GM19438 (cell line): Measurements from ENCODE around the gene HSPA1A.
"Not testable (repeated sequence)": the region's sequence is repeated elsewhere in the genome, so short reads cannot be mapped to it uniquely, and the experiment has no call there.

Experiments used
- ATAC-seq: cut with Tn5 transposase; IDR thresholded peaks from one replicate; pipeline ENCODE4 v1.9.1; 2021; ENCODE audit warnings: low read depth; ENCODE audit not compliant: unreplicated experiment

HSPA1A gene

DNA sequence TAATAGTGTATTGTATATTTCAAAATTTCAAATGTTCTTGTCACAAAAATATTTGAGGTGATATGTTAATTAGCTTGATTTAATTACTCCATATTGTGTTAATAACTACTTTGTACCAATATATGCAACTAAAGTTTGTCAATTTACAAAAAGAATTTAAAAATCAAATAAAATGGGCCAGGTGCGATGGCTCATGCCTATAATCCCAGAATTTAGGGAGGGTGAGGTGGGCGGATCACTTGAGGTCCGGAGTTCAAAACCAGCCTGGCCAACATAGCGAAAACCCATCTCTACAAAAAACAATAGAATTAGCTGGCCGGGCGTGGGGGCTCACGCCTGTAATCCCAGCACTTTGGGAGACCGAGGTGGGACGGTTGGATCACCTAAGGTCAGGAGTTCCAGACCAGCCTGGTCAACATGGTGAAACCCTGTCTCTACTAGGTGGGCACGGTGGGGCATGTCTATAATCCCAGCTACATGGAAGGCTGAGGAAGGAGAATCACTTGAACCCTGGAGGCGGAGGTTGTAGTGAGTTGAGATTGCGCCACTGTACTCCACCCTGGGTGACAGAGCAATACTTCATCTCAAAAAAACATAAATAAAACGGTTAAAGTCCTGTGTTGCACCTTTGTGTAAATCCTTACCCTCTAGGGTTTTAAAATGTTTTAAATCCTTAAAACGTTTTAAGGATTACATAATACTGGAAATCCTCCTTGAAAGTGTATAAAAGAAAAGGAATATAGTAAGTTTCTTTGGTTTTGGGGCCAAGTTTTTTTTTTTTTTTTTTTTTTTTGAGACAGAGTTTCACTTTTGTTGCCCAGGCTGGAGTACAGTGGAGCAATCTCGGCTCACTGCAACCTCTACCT lies 16.2 kb downstream of the HSPA1A start:
- ATAC-seq, result no peak

DNA sequence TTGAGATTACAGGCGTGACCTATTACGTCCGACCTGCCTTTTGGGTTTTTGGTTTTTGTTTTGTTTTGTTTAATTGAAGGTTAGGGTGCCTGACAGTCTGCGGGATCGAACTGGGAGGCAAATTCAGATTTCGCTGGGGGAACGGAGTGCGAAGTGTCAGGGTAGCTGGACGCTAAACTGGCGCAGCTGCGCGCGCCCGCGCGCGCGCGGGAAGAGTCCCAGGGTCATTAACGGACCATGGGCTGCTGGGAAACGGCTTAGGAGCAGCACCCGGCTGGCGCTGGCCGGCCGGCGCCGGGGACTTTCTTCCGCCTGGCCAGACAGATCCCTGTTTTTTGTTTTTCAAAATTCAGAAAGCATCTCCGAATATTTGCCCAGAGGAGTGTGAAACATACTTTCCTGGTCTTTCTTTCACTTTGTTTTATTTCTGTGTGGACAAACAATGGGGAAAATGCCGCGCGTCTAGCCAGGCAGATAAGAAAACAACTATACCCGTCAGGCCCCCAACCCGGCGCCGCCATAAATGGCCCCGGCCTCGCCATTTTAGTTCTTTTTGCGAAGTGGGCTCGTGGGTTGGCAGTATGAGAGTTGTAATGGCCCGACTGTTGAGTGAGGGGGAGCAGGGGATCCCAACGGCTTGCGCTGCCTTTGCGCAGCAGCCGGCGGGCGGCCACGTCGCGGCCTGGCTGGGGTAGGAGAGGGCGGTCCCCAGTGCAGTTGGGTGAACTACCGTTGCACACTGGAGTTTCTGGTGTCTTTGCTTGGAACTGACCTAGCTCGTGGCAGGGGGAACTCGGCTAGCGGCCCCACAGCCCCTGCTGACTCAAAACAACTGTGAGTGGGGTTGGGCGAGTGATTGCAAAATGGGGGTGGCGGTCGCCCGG lies 19.3 kb downstream of the HSPA1A start:
- ATAC-seq, result no peak

DNA sequence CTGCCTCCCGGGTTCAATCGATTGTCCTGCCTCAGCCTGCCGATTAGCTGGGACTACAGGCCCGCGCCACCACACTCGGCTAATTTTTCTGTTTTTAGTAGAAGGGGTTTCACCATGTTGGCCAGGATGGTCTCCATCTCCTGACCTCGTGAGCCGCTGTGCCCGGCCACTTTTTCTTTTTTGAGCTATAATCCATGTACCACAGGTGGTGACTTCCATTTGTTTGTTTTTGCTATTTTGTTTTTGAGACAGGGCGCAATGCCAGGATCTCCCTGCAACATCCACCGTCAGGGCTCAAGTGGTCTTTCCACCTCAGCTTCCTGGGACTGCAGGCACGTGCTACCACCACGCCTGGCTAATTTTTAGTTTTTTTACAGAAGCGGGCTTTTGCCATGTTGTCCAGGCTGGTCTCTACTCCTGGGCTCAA lies 20.7 kb downstream of the HSPA1A start:
- ATAC-seq, result no peak

DNA sequence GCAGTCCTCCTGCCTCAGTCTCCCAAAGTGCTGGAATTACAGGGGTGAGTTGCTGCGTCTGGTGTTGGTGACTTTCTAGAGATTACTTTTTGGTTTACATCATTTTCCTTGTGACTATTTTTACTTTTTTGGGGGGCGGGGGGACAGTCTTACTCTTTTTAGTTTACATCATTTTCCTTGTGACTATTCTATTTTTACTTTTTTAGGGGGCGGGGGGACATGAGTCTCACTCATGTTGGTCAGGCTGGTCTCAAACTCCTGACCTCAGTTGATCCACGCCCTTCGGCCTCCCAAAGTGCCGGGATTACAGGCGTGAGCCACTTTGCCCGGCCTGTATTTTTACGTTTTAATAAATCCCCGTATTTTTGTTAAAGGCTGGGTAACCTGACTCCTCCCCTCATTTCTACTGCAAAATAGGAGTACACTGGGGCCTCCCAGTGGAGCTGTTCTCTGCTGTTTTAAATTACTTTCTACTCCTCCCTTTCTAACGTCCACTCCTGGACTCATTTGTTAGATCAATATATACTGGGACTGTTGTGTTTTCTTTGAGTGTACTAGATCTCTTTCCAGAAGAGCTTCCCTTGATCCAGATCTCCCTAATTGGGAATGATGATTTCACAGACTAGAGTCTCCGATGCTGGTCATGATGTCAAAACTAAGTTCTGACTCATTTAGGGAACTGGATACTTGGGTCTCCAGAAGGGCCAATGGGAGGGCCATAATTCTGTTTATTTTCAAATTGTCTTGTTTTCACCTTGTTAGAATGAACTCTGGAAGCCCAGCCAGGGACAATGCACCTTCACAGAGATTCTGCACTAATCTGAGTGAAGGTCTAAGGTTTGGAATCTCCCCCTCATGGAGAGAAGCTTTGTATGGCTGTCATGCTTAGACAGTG lies 21.4 kb downstream of the HSPA1A start:
- ATAC-seq, result no peak

DNA sequence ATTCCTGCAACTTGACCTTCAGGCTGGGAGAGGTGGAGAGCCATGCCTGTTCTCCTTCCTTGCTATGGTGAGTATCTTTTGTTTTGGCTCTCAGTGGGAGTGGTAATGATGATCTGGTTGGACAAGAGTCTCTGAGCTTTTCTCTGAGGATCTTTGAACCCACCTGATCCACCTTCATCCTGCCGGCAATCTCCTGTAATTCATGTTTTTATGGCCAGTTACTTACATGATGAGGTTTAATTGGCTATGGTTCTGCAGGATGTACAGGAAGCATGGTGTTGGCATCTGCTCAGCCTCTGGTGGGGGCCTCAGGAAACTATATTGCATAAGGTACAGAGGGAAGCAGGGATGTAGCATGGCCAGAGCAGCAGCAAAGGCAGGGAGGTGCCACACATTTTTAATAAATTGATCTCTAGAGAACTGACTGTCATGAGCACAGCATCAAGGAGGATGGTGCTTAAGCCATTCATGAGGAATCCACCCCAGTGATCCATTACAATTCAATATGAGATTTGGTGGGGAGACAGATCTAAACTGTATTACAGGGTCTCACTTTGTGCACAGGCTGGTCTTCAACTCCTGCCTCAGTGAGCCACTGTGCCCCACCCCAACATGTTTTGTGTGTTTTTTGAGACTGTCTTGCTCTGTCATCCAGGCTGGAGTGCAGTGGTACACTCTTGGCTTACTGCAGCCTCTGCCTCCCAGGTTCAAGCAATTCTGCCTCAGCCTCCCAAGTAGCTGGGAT lies 22.2 kb downstream of the HSPA1A start:
- no peak for ATAC-seq

DNA sequence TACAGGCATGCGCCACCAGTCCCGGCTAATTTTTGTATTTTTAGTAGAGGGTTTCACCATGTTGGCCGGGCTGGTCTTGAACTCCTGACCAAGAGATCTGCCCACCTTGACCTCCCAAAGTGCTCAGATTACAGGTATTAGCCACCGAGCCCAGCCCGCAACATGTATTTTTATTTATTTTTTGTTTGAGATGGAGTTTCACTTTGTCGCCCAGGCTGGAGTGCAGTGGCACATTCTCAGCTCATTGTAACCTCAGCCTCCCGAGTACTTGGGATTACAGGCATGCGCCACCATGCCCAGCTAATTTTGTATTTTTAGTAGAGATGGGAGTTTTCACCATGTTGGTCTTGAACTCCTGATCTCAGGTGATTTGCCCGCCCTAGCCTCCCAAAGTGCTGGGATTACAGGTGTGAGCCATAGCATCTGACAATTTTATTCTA lies 22.8 kb downstream of the HSPA1A start:
- ATAC-seq, result not testable (repeated sequence)

DNA sequence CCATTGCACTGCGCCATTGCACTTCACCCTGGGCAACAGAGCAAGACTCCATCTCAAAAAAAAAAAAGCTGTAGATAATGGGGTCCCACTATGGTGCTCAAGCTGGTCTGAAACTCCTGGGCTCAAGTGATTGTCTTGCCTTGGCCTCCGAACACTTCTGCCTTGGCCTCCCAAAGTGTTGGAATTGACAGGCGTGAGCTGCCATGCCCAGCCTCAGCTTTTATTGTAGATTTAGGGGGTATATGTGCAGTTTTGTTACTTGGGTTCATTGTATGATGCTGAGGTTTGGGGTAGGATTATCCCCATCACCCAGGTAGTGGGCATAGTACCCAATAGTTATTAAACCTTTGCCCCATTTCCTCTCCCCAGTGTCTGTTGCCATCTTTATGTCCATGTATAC lies 23.6 kb downstream of the HSPA1A start:
- ATAC-seq, result no peak

DNA sequence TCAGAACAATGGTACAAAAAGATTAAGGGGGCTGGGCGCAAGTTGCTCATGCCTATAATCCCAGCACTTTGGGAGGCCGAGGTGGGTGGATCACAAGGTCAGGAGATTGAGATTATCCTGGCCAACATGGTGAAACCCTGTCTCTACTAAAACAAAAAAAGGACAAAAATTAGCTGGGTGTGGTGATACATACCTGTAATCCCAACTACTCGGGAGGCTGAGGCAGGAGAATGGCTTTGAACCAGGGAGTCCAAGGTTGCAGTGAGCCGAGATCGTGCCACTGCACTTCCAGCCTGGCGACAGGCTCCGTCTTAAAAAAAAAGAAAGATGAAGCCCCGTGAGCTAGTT lies 24.4 kb downstream of the HSPA1A start:
- not testable (repeated sequence) for ATAC-seq

DNA sequence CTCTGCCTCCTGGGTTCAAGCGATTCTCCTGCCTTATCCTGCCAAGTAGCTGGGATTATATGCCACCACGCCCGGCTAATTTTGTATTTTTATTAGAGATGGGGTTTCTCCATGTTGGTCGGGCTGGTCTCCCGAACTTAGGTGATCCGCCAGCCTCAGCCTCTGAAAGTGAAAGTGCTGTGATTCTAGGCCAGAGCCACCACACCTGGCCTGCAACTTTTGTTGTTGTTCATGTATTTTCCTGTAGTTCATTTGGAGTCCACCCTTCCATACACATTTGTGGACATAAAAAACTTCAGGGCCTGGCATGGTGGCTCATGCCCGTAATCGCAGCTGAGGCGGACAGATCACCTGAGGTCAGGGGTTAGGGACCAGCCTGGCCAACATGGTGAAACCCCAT lies 26.7 kb downstream of the HSPA1A start:
- no peak for ATAC-seq

DNA sequence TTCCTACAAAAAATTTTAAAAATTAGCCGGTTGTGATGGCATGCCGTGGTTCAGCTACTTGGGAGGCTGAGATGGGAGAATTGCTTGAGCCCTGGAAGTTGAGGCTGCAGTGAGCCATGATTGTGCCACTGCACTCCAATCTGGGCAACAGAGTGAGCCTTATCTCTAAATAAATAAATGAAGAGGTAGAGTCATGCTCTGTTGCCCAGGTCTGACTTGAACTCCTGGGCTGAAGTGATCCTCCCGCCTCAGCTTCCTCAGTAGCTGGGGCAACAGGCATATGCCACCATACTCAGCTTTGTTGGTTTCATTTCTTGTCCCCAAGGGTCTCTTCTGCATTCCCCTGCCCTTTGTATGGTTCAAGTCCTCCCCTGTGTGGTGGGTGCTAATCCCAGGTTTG lies 29.2 kb downstream of the HSPA1A start:
- ATAC-seq, result no peak

DNA sequence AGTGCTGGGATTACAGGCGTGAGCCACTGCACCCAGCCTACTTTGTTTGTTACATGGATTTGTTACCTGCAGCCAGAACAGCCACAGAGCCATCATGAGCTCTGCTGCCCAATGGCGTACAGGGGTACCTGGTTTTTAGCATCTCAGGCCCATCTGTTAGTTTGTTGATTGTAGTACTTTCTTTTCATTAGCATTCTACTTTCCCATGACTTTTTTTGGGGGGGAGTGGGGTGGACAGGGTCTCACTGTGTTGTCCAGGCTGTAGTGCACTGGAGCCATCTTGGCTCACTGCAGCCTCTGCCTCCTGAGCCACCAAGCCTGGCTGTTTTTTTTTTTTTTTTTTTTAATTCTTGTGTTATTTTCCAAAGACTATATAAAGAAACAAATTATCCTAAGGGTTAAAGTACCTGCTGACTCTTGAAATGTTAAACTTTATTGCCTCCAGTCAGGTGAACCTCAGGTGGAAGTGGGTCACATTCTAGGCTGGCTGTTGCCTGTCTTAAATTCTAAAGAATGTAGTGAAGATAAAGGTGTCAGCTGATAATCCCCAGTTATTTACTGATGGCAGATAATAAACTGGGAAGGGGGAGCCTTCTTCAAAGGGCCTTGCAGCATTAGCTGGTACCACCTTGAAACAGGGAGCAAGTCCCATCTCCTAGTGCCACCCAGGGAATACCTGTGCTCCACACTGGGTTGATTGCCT lies 32.1 kb downstream of the HSPA1A start:
- no peak for ATAC-seq

DNA sequence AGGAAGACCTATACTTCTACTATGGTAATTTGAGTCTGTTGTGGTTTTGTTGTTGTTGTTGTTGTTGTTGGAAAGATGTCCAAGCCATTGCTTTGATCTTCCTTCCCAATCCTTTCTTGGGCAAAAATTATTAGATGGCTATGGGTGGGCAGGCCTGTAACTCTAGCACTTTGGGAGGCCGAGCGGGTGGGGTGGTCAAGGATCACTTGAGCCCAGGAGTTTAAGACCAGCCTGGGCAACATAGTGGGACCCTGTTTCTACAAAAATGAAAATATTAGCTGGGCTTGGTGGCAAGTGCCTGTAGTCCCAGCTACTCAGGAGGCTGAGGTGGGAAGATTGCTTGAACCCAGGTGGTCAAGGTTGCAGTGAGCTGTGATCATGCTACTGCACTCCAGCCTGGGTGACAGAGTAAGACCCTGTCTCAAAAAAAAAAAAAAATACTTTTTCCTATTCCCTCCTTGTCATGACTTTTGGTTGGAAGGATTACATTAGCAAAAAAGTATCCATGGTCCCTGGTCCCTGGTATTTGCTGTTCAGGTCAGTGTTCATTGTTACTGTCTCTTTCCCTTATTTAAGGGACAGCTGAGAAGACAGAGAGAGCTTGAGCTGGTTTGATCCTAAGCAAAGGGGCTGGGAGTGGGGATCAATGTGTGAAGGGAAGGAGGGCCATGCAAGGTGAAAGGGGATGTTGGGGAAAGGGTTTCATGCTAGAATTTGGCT lies 35.6 kb downstream of the HSPA1A start:
- no peak for ATAC-seq

DNA sequence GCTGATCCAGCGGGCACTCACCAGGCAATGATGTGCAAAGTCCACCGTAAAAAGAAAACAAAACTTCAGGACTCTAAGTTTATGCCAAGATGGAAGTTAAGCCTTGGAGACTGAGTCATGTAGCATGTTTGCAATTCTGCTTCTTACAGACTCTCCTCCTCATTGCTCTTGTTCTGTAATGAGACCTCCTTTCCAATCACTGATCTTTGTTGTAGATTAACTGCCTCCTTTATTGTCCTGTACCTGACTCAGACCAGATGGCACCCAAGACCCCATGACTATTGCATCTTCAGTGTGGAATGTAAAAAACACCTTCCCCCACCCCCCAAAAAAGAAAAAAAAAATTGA lies 36.1 kb downstream of the HSPA1A start:
- ATAC-seq, result no peak

DNA sequence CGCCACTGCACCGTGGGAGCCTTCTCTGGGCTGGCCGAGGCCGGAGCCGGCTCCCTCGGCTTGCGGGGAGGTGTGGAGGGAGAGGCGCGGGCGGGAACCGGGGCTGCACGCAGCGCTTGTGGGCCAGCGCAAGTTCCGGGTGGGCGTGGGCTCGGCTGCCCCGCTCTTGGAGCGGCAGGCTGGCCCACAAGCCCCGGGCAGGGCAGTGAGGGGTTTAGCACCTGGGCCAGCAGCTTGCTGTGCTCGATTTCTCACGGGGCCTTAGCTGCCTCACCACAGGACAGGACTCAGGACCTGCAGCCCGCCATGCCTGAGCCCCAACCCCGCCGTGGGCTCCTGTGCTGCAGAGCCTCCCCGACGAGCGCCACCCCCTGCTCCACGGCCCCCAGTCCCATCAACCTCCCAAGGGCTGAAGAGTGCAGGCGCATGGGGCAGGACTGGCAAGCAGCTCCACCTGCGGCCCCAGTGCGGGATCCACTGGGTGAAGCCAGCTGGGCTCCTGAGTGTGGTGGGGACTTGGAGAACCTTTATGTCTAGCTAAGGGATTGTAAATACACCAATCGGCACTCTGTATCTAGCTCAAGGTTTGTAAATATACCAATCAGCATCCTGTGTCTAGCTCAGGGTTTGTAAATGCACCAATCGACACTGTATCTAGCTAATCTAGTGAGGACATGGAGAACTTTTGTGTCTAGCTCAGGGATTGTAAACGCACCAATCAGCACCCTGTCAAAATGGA lies 36.8 kb downstream of the HSPA1A start:
- ATAC-seq, result not testable (repeated sequence)

DNA sequence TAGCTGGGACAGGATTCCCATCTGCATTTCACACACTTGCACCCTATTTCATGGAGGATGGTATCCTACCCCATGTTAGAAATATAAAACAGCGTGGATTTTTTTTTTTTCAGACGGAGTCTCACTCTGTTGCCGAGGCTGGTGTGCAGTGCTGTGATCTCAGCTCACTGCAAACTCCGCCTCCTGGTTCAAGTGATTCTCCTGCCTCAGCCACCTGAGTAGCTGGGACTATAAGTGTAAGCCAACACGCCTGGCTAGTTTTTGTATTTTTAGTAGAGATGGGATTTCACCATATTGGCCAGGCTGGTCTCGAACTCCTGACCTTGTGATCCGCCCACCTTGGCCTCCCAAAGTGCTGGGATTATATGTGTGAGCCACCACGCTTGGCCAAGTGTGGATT lies 42.4 kb downstream of the HSPA1A start:
- ATAC-seq, result not testable (repeated sequence)

DNA sequence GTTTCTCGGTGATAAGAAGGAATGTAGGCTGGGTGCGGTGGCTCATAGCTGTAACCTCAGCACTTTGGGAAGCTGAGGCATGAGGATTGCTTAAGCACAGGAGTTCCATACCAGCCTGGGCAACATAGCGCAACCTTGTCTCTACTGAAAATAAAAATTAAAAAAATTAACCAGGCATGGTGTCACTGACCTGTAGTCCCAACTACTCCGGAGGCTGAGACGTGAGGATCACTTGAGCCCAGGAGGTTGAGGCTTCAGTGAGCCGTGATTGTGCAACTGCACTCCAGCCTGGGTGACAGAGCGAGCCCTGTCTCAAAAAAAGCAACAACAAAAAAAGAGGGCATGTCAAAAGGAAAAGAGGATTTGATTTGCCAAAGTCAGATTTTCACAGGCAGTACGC lies 43.4 kb downstream of the HSPA1A start:
- no peak for ATAC-seq

DNA sequence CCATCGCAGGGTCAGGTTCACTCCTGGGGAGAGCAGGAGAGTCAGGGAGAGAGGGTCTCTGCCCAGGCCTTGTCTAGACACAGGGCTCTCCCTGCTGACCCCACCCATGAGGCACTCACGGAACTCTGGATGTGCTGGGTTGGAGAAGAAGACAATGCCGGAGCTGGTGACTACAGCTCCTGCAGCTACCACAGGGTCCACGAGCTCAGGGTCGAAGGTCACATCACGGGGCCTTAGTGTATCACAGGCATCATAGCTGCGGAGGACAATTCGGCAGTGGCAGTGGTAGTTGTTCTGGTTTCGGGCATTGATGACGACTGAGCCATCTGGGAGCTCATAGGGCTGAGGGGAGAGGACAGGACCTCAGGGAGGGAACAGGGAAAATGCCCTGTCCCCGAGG lies 44.6 kb downstream of the HSPA1A start:
- no peak for ATAC-seq

DNA sequence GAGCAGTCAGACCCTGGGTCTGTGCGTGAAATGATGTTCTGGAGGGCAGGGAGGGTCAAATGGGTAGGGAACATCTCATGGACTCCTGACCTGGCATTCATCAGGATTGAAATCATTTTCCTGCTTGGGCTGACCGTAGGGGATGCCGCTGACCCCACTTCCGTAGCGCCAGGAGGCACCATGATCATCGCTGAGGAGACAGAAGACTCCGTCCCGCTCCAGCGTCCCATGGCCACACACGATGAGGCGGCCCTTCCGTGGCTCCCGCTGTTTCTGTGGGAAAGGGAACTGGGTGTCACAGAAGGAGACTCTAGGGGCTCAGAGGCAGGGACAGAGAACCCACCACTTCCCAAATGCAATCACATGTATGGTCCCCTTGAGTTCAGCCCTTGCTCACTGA lies 45.0 kb downstream of the HSPA1A start:
- ATAC-seq, result no peak
